Adipose tissue (tissue), 3 donors: ENCODE data around the gene POLH. TPM values are rescaled to one million over a fixed set of nuclear protein-coding genes. Genes with fewer than 3 reads are reported as not detected.
"Not testable (repeated sequence)": the region's sequence is repeated elsewhere in the genome, so short reads cannot be mapped to it uniquely, and the experiment has no call there.

ENCODE experiments used
- H3K27ac ChIP-seq: one replicate; pipeline ENCODE4 v1.5.1; 2013; ENCODE audit warnings: low read depth, low read length
- WGBS, 3 donors: extraction: QIAGEN DNeasy Blood & Tissue Kit; methylation state at CpG; one replicate each; pipeline ENCODE4 v1.1.7; 2013; 5-methylcytosine and 5-hydroxymethylcytosine counted together
- polyA plus RNA-seq, 3 donors: library from polyadenylated mRNA; stranded (reverse); fragments of 200-250 nt; gene quantifications; one replicate each; pipeline ENCODE4 v1.2.3, GENCODE V29; 2013
- donor health status: healthy with polysubstance abuse.
- donor health status: Bipolar disorder and iron deficiency.
- donor health status: healthy.

Gene POLH
- polyA plus RNA-seq, 3 donors = 3.2 to 5.5 (median 4.3) TPM

- not testable (repeated sequence) for H3K27ac ChIP-seq
Measured at GRCh38 chr6:43589564-43589963, 13.6 kb downstream of the POLH start.

GRCh38 chr6:43593938-43594337, 18.0 kb downstream of the POLH start:
- 62 to 74% (median 73%) methylated on average over 1 of the region's 1 CpG for WGBS, 3 donors
- no peak overlapping the region for H3K27ac ChIP-seq

More at GRCh38 chr6:43589564-43589963, 13.6 kb downstream of the POLH start:
- WGBS, 3 donors = 85 to 100% (median 98%) methylated on average over 1 of the region's 1 CpG

- no peak overlapping the region for H3K27ac ChIP-seq
- 89 to 98% (median 97%) methylated on average over 2 of the region's 2 CpGs for WGBS, 3 donors
Measured at GRCh38 chr6:43600595-43600994, 24.6 kb downstream of the POLH start.

- WGBS, 3 donors = 95 to 99% (median 98%) methylated on average over 2 of the region's 2 CpGs
- H3K27ac ChIP-seq = no peak overlapping the region
Measured at GRCh38 chr6:43604174-43604573, 28.2 kb downstream of the POLH start.

DNA sequence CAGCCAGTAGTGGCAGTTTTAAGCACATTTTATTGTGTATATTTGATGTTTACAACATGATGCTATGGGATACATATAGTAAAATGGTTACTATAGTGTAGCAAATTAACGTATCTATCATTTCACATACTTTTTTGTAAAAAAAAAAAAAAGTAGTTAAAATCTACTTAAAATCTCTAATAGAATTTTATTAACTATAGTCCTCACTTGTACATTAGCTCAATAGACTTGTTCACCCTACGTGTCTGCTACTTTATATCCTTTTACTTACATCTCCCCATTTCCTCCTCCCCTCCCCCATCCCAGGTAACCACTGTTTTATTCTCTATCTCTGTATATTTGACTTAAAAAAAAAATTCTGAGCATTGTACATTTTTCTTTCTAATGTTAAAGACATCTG, 30.0 kb downstream of the POLH start:
- no peak overlapping the region for H3K27ac ChIP-seq
- whole genome bisulfite sequencing, 3 donors = 91 to 93% (median 93%) methylated on average over 2 of the region's 2 CpGs

DNA sequence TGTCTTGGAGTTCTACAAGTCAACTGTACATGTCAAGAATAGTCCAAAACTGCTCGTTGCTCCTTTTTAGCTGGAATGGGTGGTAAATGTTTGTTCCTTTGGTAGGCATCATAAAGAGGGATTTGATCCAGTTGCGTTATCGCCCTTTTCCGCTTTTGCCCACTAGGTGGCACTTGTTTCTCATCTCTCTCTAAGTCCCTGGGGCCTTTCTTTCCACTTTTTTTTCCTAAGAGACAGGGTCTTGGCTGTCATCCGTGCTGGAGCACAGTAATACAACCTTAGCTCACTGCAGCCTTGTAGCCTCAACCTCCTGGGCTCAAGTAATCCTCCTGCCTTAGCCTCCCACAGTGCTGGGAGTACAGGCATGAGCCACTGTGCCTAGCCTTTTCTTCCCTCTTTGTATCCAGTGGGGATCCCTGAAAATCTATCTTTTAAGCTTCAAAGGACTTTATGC, 32.4 kb downstream of the POLH start:
- no peak overlapping the region for H3K27ac ChIP-seq
- WGBS, 3 donors = 4 to 7% (median 5%) methylated on average over 5 of the region's 5 CpGs

DNA sequence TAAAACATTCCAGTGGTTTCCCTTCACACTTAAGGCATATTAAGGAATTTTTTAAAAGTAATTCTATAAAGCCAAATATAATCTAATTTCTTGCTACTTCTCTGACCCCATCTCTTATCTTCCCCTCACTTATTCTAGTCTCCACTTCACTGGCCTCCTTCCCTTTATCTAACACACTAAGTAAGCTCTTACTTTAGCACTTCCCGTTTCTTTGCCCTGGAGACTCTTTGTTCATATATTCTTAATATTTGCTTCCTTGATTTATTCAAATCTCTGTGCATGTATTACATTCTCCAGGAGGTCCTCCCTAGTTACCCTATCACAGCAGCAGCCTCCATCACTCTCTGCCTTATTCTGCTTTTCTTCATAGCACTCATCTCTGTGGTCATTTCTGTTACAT, 32.8 kb downstream of the POLH start:
- 47 to 84% (median 53%) methylated on average over 1 of the region's 1 CpG for WGBS, 3 donors
- no peak overlapping the region for H3K27ac ChIP-seq

GRCh38 chr6:43609402-43609801, 33.4 kb downstream of the POLH start:
- H3K27ac ChIP-seq = no peak overlapping the region
- 92 to 97% (median 96%) methylated on average over 1 of the region's 1 CpG for WGBS, 3 donors

GRCh38 chr6:43610431-43610830, 34.4 kb downstream of the POLH start:
- WGBS, 3 donors = 96 to 98% (median 97%) methylated on average over 5 of the region's 5 CpGs
- H3K27ac ChIP-seq = no peak overlapping the region

DNA sequence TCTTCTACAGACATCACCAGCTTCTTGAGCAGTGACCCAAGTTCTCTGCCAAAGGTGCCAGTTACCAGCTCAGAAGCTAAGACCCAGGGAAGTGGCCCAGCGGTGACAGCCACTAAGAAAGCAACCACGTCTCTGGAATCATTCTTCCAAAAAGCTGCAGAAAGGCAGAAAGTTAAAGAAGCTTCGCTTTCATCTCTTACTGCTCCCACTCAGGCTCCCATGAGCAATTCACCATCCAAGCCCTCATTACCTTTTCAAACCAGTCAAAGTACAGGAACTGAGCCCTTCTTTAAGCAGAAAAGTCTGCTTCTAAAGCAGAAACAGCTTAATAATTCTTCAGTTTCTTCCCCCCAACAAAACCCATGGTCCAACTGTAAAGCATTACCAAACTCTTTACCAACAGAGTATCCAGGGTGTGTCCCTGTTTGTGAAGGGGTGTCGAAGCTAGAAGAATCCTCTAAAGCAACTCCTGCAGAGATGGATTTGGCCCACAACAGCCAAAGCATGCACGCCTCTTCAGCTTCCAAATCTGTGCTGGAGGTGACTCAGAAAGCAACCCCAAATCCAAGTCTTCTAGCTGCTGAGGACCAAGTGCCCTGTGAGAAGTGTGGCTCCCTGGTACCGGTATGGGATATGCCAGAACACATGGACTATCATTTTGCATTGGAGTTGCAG, 37.9 kb downstream of the POLH start:
- H3K27ac ChIP-seq = no peak overlapping the region
- 93 to 96% (median 95%) methylated on average over 6 of the region's 6 CpGs for WGBS, 3 donors

- 66 to 87% (median 80%) methylated on average over 3 of the region's 3 CpGs for WGBS, 3 donors
- H3K27ac ChIP-seq = no peak overlapping the region
Measured at GRCh38 chr6:43614396-43614730, 38.4 kb downstream of the POLH start.

DNA sequence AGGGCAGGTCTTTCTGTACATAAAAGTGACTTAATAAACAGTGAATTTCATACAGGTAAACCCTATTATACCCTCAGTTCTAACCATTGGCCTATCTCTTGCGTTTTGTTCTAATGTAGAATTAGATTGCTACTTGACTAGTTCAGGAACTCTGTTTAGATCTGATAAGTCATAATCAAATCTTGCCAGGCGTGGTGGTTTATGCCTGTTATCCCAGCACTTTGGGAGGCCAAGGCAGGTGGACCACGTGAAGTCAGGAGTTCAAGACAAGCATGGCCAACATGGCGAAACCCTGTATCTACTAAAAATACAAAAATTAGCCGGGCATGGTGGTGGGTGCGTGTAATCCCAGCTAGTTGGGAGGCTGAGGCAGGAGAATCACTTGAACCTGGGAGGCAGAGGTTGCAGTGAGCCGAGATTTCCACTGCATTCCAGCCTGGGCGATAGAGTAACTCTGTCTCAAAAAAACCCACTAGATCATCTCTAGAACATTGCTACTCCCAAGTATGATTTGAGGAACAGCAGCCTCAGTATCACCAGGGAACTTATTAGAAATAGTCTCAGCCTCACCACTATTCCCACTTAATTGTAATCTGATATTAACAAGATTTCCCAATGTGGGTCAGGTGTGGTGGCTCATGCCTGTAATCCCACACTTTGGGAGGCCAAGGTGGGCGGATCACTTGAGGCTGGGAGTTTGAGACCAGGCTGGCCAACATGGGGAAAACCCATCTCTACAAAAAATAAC, 40.9 kb downstream of the POLH start:
- H3K27ac ChIP-seq = no peak overlapping the region
- 89 to 95% (median 94%) methylated on average over 9 of the region's 9 CpGs for WGBS, 3 donors

DNA sequence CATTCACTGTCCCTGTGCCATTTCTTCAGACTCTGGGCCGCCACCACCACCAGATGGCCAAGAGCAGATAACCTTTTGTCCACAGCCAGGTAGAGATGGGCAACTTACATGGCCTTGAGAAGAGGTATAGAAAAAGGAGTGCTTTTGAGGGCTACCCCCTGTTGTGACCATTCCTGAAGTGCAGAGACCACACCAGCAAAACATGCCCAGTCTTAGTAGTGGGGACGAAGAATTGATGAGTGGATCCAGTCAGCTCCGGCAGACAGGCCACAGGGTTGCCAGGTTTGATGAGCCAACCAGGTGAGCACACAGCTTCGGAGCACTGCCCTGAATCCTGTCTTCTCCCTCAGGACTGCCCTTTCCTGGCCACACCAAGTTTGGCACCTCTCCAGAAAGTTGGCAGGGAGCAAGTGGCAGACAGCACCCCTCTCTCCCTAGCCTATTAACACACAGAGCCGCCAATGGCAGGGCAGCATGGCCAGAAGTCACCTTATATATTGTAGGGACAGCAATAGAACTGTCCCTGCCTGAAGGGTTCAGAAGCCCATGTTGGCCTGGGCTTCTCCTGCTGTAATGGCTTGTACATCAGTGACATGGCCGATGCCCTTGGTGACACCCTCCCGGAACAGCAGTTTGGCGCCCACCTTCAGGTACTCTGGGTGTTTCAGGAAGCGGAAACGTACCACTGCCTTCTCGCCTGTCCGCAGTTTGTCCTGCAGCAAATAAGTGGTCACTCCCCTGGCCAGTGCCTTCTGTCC, 45.3 kb downstream of the POLH start:
- 90 to 93% (median 91%) methylated on average over 12 of the region's 12 CpGs for WGBS, 3 donors
- H3K27ac ChIP-seq = no peak overlapping the region

DNA sequence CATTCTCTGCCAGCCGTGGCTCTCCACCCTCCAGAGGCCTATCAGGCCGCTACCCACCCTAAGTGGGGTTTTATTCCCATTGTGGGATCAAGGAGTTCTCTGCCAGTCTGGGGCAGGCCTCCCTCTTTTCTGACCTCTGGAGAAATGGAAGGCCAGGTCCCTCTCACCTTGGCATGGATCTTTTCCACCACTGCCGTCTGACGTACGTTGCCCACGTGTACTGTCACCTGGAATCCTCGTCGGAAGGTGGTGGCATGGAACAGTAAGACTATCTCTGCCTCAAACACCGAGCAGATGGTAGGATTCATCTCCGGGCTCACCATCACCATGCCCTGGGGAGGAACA, 45.8 kb downstream of the POLH start:
- H3K27ac ChIP-seq = no peak overlapping the region
- WGBS, 3 donors = 90 to 95% (median 95%) methylated on average over 10 of the region's 10 CpGs

DNA sequence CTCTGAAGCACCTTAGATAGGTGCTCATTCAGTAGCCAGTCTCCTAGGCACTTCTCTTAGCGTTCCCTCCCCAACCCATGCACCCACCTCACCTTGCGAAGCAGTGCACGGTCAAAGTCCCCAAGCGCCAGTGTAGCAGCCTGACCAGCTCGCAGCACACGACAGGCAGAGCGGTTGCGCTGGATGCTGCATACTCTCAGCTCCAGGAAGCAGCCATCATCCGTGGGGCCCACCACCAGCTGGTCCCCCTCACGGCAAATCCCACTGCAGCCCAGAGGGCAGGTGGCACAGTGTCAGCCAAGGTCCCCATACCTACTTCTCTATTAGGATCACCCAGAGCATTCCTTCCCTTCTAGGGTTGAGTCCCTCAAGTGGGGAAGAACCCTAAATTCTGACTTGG, 46.6 kb downstream of the POLH start:
- 94 to 96% (median 95%) methylated on average over 10 of the region's 10 CpGs for WGBS, 3 donors

DNA sequence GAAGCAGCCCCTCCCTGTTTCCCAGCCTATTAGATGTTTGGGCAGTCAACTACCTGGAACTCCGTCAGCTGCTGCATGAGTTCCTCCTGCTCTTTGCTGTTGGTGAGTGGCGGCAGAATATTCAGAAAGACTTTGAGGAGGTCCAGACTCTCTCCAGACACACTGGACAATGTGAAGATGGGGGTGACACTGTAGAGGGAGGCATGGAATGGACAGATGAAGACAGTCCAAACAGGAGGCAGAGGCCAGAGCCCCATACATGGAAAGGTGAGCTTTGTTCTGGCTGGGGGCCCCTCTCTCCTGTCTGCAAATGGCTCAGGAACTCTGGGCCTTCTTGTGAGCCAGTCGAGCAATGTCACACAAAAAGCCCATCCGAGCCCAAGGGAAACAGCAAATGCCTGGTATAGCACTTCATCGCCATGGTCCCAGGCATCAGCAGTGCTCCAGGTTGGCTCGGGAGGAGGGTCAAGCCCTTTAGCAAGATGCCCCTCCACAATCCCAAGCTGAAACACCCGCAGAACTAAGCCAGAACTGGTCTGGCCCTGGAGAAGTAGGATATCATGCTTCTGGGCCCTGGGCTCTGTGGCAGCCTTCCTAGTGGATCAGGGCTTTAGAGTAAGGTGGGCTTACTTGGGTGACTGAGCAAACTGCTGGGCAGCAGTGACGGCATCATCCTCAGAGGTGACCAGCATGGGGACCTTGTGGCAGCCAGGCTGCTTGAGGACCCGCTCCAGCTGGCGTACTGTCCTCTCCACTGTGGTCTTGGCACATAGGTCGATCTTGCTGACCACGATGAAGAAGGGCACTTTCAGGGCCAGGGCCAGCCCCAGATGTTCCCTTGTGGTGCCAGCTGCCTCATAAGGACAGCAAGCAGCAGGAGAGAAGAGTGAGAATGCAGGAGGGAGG, 48.1 kb downstream of the POLH start:
- WGBS, 3 donors = 87 to 91% (median 90%) methylated on average over 12 of the region's 12 CpGs
- H3K27ac ChIP-seq = no peak overlapping the region

More for the DNA sequence above, 46.6 kb downstream of the POLH start:
- H3K27ac ChIP-seq = no peak overlapping the region

DNA sequence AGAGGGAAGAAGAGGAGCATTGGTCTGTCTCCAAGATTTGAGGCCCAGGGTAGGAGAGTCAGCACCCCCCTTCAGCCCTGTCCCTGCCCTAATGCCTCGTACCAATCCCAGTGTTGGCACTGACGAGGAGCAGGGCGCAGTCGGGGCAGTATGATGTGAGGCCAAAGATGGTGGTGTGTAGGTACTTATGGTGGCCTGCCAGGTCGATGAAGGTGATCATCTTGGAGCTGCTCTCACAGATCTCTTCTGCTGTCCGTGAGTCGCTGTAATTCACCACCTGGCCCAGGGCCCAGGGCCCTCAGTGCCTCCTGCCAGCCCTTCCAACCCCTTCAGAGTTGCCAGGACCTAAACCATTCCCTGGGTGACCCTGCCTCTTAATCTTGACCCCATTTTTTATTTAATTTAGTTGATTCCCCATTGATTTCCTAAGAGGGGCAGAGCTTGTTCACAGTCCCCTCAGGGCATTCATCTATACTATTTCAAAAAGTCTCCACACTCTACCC, 48.9 kb downstream of the POLH start:
- no peak overlapping the region for H3K27ac ChIP-seq
- 89 to 96% (median 89%) methylated on average over 7 of the region's 7 CpGs for WGBS, 3 donors

GRCh38 chr6:43625393-43625992, 49.5 kb downstream of the POLH start:
- no peak overlapping the region for H3K27ac ChIP-seq
- 92 to 97% (median 94%) methylated on average over 16 of the region's 16 CpGs for WGBS, 3 donors
